Suppressor macrophage (primary cell): ENCODE results near the gene ABHD11.
A peak's percentile ranks its signal among the peaks of the same experiment; 100 is the strongest.
"Not testable (repeated sequence)": the region's sequence is repeated elsewhere in the genome, so short reads cannot be mapped to it uniquely, and the experiment has no call there.

ENCODE experiments used
- DNase-seq, 4 experiments: peaks; one replicate each; pipeline ENCODE4 v3.0.0-alpha.2; 2020 to 2022

Gene ABHD11

GRCh38 chr7:73718905-73719805 lies 19.4 kb downstream of the ABHD11 start, which contains the start of gene STX1A:
Gene STX1A (minus strand): TSS chr7:73719669. CDS start chr7:73719631, 38 bp downstream.
- peak; percentile 78 to 94 (median 86) for DNase-seq

DNA sequence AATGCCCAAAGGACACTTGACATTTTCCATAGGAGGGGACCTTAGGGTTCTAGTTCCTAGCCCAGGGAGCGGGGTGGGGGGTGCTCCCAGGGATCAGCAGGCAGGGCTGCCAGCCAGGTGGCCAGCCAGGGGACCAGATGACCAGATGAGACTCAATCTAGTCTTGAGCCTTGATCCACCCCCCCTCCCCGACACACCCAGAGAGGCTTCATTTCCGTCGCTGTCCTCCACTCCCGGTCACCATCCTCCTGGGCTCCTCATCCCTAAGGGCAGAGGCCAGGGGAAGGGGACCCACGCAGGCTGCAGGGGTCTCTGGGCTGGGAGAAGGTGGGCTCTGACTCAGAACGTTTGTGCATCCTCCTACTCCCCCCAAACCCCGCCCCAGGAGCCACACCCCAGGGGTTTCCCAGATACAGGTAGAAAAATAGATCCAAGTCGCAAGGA lies 20.1 kb downstream of the ABHD11 start:
- no peak for DNase-seq

DNA sequence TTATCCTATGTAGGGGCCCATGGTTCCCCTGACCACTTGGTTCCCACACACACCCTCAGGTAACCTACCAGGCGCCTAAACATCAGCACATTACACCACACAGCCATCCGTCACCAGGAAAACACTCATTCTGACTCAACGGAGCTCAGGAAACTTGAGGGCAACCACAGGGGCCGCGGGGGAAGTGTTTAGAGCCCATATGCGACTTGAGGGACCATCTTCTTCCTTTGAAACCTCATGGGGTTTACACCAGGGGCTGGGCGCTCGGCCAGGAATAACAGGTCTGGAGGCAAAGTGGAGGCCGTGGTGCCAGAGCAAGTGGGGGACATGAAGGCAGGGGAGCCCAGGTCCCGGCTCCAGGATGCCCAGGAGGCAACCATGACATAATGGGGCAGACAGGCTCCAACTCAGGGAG lies 20.6 kb downstream of the ABHD11 start:
- peak; percentile 70 to 82 (median 72) for DNase-seq

- DNase-seq, result peak in 1 of 4 experiments; percentile 36
Observed at GRCh38 chr7:73717025-73717807, 21.4 kb downstream of the ABHD11 start.

DNA sequence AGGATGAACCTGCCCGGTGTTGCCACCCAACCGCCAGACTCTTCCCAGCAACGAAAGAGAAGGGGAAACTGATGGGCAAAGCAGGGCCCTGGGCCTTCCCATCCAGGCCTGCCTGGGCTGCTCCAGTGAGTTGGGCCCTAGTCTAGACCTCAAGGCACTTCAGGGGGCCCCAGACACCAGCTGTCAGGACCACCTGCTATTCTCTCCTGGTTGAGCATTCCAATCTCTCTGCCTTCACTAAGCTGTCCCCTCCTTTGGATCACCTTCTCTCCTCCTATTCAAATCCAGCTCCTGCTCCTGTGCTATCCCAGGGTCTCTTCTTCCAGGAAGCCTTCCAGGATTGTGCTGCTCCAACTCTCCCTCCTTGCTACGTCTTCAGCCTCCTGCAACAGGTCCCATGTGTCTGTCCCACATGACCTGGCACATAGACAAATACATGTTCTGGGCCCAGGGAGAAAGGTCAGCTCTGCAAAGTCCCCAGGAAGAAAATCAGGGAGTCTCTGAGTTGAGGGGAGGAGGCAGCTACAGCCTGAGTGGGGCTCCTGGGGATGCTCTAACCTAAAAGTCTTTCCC lies 22.2 kb downstream of the ABHD11 start:
- no peak for DNase-seq

GRCh38 chr7:73715648-73716317 lies 22.8 kb downstream of the ABHD11 start:
- DNase-seq, result peak in 3 of 4 experiments; percentile 35 to 58 (median 43)

GRCh38 chr7:73713319-73713718 lies 25.3 kb downstream of the ABHD11 start:
- DNase-seq, result not testable (repeated sequence)

DNA sequence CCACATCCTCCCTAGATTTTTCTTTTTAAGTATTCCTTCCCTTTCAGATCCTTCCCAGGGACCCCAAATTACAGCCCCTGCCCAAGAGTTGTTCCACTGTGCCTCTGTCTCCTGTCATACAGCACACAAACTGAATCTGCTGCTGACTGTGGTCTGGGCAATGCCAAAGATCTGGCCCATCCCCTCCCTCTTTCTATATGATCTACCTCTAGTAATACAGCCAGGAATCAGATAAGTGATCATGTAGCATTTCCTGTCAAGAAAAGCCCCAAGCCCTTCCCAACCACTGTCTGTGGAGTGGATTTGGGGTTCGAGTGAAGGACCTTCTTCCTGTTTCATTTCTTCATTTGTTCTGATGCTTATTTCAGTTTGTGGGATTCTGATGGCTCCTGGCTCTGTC lies 25.8 kb downstream of the ABHD11 start:
- DNase-seq, result no peak

GRCh38 chr7:73708961-73709549 lies 29.5 kb downstream of the ABHD11 start:
- no peak for DNase-seq

DNA sequence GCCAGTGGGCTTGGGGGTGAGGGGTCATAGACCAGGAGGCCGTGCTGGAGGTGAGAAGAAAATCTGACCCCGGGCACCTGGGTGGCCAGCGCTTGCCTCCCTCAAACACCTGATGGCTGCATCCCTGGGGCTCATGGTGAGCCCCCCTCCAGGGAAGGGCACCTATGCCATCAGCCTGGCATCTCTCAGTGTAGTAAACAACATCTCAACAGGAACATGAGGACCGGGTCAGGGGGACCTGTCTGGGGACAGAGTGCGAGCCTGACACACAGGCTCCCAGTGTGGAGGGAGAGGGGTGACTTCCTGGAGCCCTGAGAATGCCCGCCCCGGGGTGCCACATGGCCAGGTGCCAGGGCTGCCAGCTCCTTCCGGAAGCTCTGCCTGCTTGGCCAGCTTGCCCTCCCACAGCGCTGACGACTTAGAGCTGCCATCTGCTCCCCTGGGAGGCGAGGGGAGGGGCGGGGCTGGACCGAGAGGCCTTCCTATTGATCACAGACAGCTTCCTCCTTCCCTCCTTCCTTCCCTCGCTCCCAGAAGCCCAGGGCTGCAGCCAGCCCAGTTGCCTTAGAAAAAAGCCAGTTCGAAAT lies 31.5 kb downstream of the ABHD11 start:
- peak in 2 of 4 experiments; percentile 52 to 68 for DNase-seq

DNA sequence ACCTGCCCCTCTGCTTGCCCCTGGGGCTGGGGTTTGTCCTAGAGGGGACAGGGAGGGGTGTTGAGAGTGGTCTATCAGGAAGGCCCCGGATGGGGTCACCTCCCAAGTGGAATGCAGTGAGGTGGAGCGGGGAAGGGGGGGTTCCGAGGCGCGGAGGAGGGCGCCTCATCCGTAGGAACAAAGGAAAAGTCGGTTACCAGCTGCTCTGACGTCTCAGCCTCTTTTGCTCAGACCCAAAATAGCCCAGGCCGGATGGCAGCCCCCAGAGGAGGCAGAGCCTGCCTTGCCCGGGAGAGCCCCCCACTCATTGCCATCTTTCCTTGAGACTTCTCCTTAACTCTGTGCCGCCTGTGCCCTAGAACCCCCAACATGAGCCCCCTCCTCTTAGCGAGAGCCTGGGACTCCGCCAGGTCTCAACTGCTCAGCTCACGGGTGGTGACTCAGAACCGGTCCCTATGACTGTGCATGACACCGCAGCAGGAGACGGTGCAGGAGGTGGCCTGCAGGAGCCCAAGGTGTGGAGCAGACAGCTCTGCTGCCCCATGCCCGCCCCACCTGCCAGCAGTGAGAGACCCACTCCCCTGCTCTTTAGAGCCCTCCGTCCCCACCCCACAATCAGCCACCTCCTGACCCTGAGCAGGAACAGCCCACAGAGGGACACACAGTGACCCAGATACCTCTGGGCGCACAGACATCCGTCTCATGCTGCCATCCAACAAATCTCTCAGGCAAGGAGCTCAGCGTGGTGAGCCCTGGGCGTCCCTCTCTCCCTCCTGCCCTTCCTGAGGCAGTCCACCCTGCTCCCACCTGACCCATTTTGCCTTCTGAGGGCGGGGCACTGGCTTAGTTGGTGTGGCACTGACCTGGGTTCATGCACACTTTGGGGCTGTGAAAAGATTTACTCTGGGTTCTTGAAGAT lies 32.2 kb downstream of the ABHD11 start:
- DNase-seq, result no peak

DNA sequence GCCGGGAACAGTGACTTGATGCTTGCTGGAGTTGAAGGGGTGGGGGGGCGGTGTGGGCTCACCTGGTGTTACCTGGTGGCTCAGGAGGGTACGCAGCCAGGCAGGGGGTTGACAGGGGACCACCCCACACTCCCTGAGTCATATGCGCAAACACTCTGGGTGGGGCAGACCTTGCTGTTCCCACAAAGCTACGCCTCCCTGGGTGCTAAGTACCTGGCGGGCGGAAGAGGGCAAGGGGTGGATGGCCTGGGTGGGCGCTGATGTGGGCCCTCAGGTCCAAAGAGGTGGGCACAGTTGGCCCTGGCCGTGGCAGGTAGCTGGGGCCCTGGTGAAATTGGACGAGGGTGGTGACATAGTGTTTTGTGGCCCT lies 33.1 kb downstream of the ABHD11 start:
- DNase-seq, result no peak

- no peak for DNase-seq
Observed at GRCh38 chr7:73704640-73705550, 33.7 kb downstream of the ABHD11 start.

DNA sequence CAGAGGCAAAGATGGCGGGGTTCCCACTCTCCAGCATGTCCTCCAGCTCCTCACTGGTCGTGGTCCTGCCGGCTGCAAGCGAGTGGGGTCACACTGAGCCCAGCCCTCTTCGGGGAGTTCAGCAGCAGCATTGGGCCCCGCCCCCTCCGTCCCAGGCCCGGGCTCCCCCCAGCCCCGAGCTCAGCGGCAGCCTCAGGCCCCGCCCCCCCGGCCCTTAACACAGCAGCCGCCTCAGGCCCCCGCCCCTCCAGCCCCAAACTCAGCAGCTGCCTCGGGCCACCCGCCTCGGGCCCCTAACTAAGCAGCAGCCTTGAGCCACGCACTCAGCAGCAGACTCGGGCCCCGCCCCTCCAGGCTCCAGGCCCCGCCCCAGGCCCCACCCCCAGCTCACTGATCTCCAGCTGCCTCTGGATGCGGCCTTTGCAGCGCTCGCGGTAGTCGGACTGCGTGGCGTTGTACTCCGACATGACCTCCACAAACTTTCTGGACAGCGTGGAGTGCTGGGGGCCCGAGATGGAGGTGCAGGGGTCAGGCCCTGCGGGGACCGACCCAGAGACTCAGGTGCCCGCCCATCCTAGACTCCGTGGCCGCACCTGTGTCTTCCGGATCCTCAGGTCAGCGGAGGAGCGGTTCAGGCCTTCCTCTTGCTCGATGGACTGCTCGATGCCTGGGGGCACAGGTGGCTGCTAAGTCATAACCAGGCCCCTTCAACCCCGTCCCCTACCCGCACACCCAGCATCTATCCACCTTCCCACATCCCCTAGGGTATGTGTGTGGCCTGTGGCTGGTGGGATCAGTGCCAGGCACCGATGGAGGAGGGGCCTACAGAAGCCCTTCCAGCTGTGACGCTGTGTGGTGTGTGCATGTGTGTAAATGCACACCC lies 34.6 kb downstream of the ABHD11 start:
- DNase-seq, result peak; percentile 40 to 68 (median 50)

GRCh38 chr7:73703225-73703624 lies 35.4 kb downstream of the ABHD11 start:
- DNase-seq, result no peak

- DNase-seq, result no peak
Observed at GRCh38 chr7:73702665-73703064, 35.9 kb downstream of the ABHD11 start.

GRCh38 chr7:73702226-73702625 lies 36.4 kb downstream of the ABHD11 start:
- no peak for DNase-seq

GRCh38 chr7:73701357-73701995 lies 37.1 kb downstream of the ABHD11 start:
- DNase-seq, result peak in 3 of 4 experiments; percentile 58 to 70 (median 61)
